ENCODE results near the gene GDF15.

DNA sequence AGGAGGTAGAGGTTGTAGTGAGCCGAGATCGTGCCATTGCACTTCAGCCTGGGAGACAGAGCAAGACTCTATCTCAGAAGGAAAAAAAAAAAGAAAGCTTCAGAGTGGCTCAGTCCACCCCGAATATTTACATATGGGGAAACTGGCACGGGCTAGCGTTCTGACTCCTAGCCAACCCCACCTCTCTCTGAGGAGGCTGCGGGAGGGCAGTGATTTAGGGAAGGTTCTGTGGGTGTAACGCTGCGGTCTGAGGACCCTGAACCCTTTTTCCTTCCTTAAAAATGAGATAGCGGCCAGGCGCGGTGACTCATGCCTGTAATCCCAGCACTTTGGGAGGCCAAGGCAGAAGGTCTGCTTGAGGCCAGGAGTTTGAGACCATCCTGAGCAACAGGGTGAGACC, 6.5 kb downstream of the GDF15 start:
- no peak for TF ChIP-seq CHD2 (IDR thresholded peaks at IDR 0.05; ENCODE audit: low read length, partially characterized antibody)
- TF ChIP-seq KDM5A (IDR thresholded peaks at IDR 0.05) = no peak
- TF ChIP-seq, protein P1, sequence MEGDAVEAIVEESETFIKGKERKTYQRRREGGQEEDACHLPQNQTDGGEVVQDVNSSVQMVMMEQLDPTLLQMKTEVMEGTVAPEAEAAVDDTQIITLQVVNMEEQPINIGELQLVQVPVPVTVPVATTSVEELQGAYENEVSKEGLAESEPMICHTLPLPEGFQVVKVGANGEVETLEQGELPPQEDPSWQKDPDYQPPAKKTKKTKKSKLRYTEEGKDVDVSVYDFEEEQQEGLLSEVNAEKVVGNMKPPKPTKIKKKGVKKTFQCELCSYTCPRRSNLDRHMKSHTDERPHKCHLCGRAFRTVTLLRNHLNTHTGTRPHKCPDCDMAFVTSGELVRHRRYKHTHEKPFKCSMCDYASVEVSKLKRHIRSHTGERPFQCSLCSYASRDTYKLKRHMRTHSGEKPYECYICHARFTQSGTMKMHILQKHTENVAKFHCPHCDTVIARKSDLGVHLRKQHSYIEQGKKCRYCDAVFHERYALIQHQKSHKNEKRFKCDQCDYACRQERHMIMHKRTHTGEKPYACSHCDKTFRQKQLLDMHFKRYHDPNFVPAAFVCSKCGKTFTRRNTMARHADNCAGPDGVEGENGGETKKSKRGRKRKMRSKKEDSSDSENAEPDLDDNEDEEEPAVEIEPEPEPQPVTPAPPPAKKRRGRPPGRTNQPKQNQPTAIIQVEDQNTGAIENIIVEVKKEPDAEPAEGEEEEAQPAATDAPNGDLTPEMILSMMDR (IDR thresholded peaks at IDR 0.05) = no peak
- TF ChIP-seq POLR2A (IDR thresholded peaks at IDR 0.05; ENCODE audit: low read length) = no peak
- no peak for TF ChIP-seq HOXB13 (CRISPR knock-in tag; IDR thresholded peaks at IDR 0.05; ENCODE audit: low read depth)
- TF ChIP-seq HDAC2 (IDR thresholded peaks at IDR 0.05) = no peak
- no peak for TF ChIP-seq EP300 (IDR thresholded peaks at IDR 0.05)
- no peak for TF ChIP-seq SMC3 (IDR thresholded peaks at IDR 0.05)
- TF ChIP-seq, protein P2, sequence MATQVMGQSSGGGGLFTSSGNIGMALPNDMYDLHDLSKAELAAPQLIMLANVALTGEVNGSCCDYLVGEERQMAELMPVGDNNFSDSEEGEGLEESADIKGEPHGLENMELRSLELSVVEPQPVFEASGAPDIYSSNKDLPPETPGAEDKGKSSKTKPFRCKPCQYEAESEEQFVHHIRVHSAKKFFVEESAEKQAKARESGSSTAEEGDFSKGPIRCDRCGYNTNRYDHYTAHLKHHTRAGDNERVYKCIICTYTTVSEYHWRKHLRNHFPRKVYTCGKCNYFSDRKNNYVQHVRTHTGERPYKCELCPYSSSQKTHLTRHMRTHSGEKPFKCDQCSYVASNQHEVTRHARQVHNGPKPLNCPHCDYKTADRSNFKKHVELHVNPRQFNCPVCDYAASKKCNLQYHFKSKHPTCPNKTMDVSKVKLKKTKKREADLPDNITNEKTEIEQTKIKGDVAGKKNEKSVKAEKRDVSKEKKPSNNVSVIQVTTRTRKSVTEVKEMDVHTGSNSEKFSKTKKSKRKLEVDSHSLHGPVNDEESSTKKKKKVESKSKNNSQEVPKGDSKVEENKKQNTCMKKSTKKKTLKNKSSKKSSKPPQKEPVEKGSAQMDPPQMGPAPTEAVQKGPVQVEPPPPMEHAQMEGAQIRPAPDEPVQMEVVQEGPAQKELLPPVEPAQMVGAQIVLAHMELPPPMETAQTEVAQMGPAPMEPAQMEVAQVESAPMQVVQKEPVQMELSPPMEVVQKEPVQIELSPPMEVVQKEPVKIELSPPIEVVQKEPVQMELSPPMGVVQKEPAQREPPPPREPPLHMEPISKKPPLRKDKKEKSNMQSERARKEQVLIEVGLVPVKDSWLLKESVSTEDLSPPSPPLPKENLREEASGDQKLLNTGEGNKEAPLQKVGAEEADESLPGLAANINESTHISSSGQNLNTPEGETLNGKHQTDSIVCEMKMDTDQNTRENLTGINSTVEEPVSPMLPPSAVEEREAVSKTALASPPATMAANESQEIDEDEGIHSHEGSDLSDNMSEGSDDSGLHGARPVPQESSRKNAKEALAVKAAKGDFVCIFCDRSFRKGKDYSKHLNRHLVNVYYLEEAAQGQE (IDR thresholded peaks at IDR 0.05) = no peak
- TF ChIP-seq MAFK (IDR thresholded peaks at IDR 0.05; ENCODE audit: partially characterized antibody) = no peak
- TF ChIP-seq, protein P3, sequence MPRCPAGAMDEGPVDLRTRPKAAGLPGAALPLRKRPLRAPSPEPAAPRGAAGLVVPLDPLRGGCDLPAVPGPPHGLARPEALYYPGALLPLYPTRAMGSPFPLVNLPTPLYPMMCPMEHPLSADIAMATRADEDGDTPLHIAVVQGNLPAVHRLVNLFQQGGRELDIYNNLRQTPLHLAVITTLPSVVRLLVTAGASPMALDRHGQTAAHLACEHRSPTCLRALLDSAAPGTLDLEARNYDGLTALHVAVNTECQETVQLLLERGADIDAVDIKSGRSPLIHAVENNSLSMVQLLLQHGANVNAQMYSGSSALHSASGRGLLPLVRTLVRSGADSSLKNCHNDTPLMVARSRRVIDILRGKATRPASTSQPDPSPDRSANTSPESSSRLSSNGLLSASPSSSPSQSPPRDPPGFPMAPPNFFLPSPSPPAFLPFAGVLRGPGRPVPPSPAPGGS (IDR thresholded peaks at IDR 0.05) = no peak
- TF ChIP-seq JUN (IDR thresholded peaks at IDR 0.05) = no peak

All from A549 (cell line).